HG03066 (cell line): ENCODE results near the gene ZNF688.

Experiments used
- ATAC-seq: cut with Tn5 transposase; IDR thresholded peaks from one replicate; pipeline ENCODE4 v1.9.1; 2021; ENCODE audit warnings: low read depth; ENCODE audit not compliant: unreplicated experiment

The ZNF688 gene

DNA sequence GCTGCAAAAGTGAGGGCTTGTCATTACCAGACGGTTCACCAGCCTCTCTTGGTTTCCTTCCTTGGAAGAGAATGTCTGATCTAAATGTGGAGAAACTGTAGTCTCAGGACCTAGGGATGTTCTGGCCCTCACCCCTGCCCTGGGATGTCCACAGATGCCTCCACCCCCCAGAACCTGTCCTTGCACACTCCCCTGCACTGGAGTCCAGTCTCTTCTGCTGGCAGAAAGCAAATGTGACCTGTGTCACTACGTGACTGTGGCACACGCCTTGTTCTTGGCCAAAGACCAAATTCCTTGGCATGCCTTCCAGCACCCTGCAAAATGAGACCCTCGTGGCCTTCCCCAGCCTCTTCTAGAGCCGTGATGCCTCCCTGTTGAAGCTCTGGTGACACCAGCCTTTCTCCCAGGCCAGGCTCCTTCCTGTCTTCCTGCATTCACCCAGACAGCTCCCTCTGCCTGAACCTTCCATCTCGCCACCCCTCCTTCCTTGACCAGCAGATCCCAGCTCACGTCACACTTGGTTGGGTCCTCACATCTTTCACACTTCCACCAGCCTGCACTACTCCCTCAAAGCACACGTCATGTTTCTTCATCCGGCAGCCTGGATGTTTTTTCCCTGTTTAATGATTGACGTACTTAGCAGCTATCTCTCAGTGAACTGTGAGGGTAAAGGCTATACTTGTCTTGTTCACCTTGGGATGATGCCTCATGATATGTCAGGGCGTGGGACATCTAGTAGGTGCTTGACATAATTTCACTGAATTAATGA is 49.5 kb downstream of the ZNF688 start:
- no peak for ATAC-seq

GRCh38 chr16:30521476-30521872 is 50.0 kb downstream of the ZNF688 start:
- no peak for ATAC-seq
